ENCODE results near the gene ZNF775.
A peak's percentile ranks its signal among the peaks of the same experiment; 100 is the strongest.

ZNF775 gene

GRCh38 chr7:150412518-150413488, 33.7 kb downstream of the ZNF775 start:
- DNase-seq (ENCODE audit: low read depth), result no peak

- DNase-seq (ENCODE audit: low read depth), result no peak
These were observed 34.5 kb downstream of the ZNF775 start for GRCh38 chr7:150413640-150414081.

- DNase-seq (ENCODE audit: low read depth), result no peak
These were observed 36.3 kb downstream of the ZNF775 start for GRCh38 chr7:150415161-150416153.

GRCh38 chr7:150417239-150417638, 38.1 kb downstream of the ZNF775 start:
- DNase-seq (ENCODE audit: low read depth), result no peak

- no peak for DNase-seq (ENCODE audit: low read depth)
These were observed 38.7 kb downstream of the ZNF775 start for GRCh38 chr7:150417863-150418262.

GRCh38 chr7:150420242-150420641, 41.1 kb downstream of the ZNF775 start:
- DNase-seq (ENCODE audit: low read depth), result no peak

- no peak for DNase-seq (ENCODE audit: low read depth)
These were observed 42.0 kb downstream of the ZNF775 start for GRCh38 chr7:150420987-150421674.

- no peak for DNase-seq (ENCODE audit: low read depth)
These were observed 42.7 kb downstream of the ZNF775 start for GRCh38 chr7:150421831-150422230.

GRCh38 chr7:150425670-150426069, 46.5 kb downstream of the ZNF775 start:
- no peak for DNase-seq (ENCODE audit: low read depth)

GRCh38 chr7:150428671-150429451, 49.7 kb downstream of the ZNF775 start:
- DNase-seq (ENCODE audit: low read depth), result peak; percentile 69

GRCh38 chr7:150429699-150430098, 50.6 kb downstream of the ZNF775 start:
- DNase-seq (ENCODE audit: low read depth), result no peak

GRCh38 chr7:150430465-150431085, 51.4 kb downstream of the ZNF775 start:
- no peak for DNase-seq (ENCODE audit: low read depth)

- no peak for DNase-seq (ENCODE audit: low read depth)
These were observed 52.9 kb downstream of the ZNF775 start for GRCh38 chr7:150431839-150432658.

- DNase-seq (ENCODE audit: low read depth), result no peak
These were observed 54.1 kb downstream of the ZNF775 start for GRCh38 chr7:150432915-150433892.

GRCh38 chr7:150434240-150434639, 55.1 kb downstream of the ZNF775 start:
- DNase-seq (ENCODE audit: low read depth), result no peak

- no peak for DNase-seq (ENCODE audit: low read depth)
These were observed 55.9 kb downstream of the ZNF775 start for GRCh38 chr7:150435047-150435389.

GRCh38 chr7:150435390-150436073, 56.4 kb downstream of the ZNF775 start:
- DNase-seq (ENCODE audit: low read depth), result no peak

GRCh38 chr7:150439967-150440366, 60.8 kb downstream of the ZNF775 start:
- peak; percentile 49 for DNase-seq (ENCODE audit: low read depth)

All from HS-5 (cell line).